Trophoblast cell (in vitro differentiated cells and primary cell): ENCODE results near the gene CAPN3.

Source experiments
- DNase-seq, 2 donors: peaks; one replicate each; pipeline ENCODE4 v3.0.0-alpha.2; 2016
- H2AFZ ChIP-seq: 2 replicates; pipeline ENCODE4 v1.6.1; 2013; ENCODE audit warnings: low read length, moderate library complexity, mild to moderate bottlenecking; ENCODE audit not compliant: insufficient read depth, poor library complexity
- H2AK5ac ChIP-seq: 2 replicates; pipeline ENCODE4 v1.6.1; 2013; ENCODE audit warnings: mild to moderate bottlenecking, low read length
- H2BK120ac ChIP-seq: 2 replicates; pipeline ENCODE4 v1.6.1; 2013; ENCODE audit warnings: low read length, mild to moderate bottlenecking, moderate library complexity; ENCODE audit not compliant: insufficient read depth, poor library complexity
- H2BK12ac ChIP-seq: 2 replicates; pipeline ENCODE4 v1.6.1; 2013; ENCODE audit warnings: mild to moderate bottlenecking, low read length, moderate library complexity
- H2BK5ac ChIP-seq: 2 replicates; pipeline ENCODE4 v1.6.1; 2013; ENCODE audit warnings: low read length, low read depth, moderate library complexity, mild to moderate bottlenecking; ENCODE audit not compliant: poor library complexity
- H3K14ac ChIP-seq: 2 replicates; pipeline ENCODE4 v1.6.1; 2013; ENCODE audit warnings: mild to moderate bottlenecking, low read length
- H3K18ac ChIP-seq: 2 replicates; pipeline ENCODE4 v1.6.1; 2013; ENCODE audit warnings: mild to moderate bottlenecking, low read length
- H3K23ac ChIP-seq: 2 replicates; pipeline ENCODE4 v1.6.1; 2013; ENCODE audit warnings: low read length
- H3K27ac ChIP-seq: 2 replicates; pipeline ENCODE4 v1.5.1; 2013; ENCODE audit warnings: low read depth, mild to moderate bottlenecking, inconsistent platforms, low read length, moderate library complexity
- H3K27me3 ChIP-seq: 2 replicates; pipeline ENCODE4 v1.6.1; 2013; ENCODE audit warnings: inconsistent platforms, mild to moderate bottlenecking, low read length, moderate library complexity; ENCODE audit not compliant: insufficient read depth
- H3K36me3 ChIP-seq, 2 experiments: 1 replicate in 1 of 2; 2 replicates in 1 of 2; pipeline ENCODE4 v1.6.1; 2013; ENCODE audit warnings: low read length in 2 of 2, mild to moderate bottlenecking in 2 of 2, moderate library complexity in 1 of 2; ENCODE audit not compliant: insufficient read depth in 2 of 2, control insufficient read depth in 1 of 2
- H3K4ac ChIP-seq: 2 replicates; pipeline ENCODE4 v1.6.1; 2013; ENCODE audit warnings: low read depth, mild to moderate bottlenecking, low read length, moderate library complexity
- H3K4me1 ChIP-seq, 2 experiments: 1 replicate in 1 of 2; 2 replicates in 1 of 2; pipeline ENCODE4 v1.6.1; 2013; ENCODE audit warnings: low read length in 2 of 2, mild to moderate bottlenecking in 2 of 2, moderate library complexity in 1 of 2; ENCODE audit not compliant: insufficient read depth in 2 of 2, control insufficient read depth in 1 of 2
- H3K4me2 ChIP-seq: 2 replicates; pipeline ENCODE4 v1.6.1; 2013; ENCODE audit warnings: inconsistent platforms, mild to moderate bottlenecking, low read length, moderate library complexity
- H3K4me3 ChIP-seq: 2 replicates; pipeline ENCODE4 v1.5.1; 2013; ENCODE audit warnings: mild to moderate bottlenecking, low read depth, low read length, inconsistent platforms
- H3K79me1 ChIP-seq: one replicate; pipeline ENCODE4 v1.6.1; 2013; ENCODE audit warnings: low read length
- H3K79me2 ChIP-seq: 2 replicates; pipeline ENCODE4 v1.6.1; 2013; ENCODE audit warnings: low read length, mild to moderate bottlenecking; ENCODE audit not compliant: control insufficient read depth, insufficient read depth, poor library complexity
- H3K9ac ChIP-seq: 2 replicates; pipeline ENCODE4 v1.6.1; 2013; ENCODE audit warnings: mild to moderate bottlenecking, low read length
- H3K9me3 ChIP-seq: 2 replicates; pipeline ENCODE4 v1.6.1; 2013; ENCODE audit warnings: low read depth, mild to moderate bottlenecking, control low read depth, inconsistent platforms, low read length; ENCODE audit not compliant: insufficient read depth
- H4K12ac ChIP-seq: 2 replicates; pipeline ENCODE4 v1.6.1; 2013; ENCODE audit warnings: low read depth, mild to moderate bottlenecking, low read length, moderate library complexity
- H4K8ac ChIP-seq: 2 replicates; pipeline ENCODE4 v1.6.1; 2013; ENCODE audit warnings: low read depth, mild to moderate bottlenecking, low read length, moderate library complexity
- H4K91ac ChIP-seq: one replicate; pipeline ENCODE4 v1.6.1; 2013; ENCODE audit warnings: low read depth, mild to moderate bottlenecking, low read length, moderate library complexity
- WGBS: extraction: QIAGEN DNeasy Blood & Tissue Kit; methylation state at CpG from one replicate; pipeline ENCODE4 v1.1.7; 2013; ENCODE audit warnings: missing lambda C conversion rate; ENCODE audit not compliant: insufficient read length, insufficient coverage; ENCODE audit errors: extremely low coverage; 5-methylcytosine and 5-hydroxymethylcytosine counted together

CAPN3 gene

GRCh38 chr15:42449770-42450424 lies 90.6 kb downstream of the CAPN3 start:
- Histone ChIP-seq H3K18ac (no peak overlapping the region), H2BK12ac (no peak overlapping the region), H4K91ac (no peak overlapping the region), H3K27me3 (no peaks in the 10 kb centered on the region), H3K79me2 (no peaks in the 10 kb centered on the region), H3K4ac (no peak overlapping the region), H3K4me2 (no peak overlapping the region), H3K27ac (no peak overlapping the region), H3K4me1 (no peaks in the 10 kb centered on the region), H2AK5ac (no peak overlapping the region), H3K36me3 (peaks cover 4 to 26% of the 10 kb centered on the region in 2 experiments), H3K4me3 (no peak overlapping the region), H2BK120ac (no peak overlapping the region), H2BK5ac (no peak overlapping the region), H4K8ac (no peak overlapping the region), H3K23ac (no peak overlapping the region), H3K9me3 (no peaks in the 10 kb centered on the region), H2AFZ (no peak overlapping the region), H4K12ac (no peak overlapping the region), H3K79me1 (no peaks in the 10 kb centered on the region), H3K14ac (no peak overlapping the region), H3K9ac (no peak overlapping the region)
- no CpG with 5 or more reads among the region's 13 CpGs for WGBS
- DNase-seq, result no peak

- WGBS, result no CpG with 5 or more reads among the region's 4 CpGs
- Histone ChIP-seq H3K4me2 (no peak overlapping the region), H3K79me2 (no peaks in the 10 kb centered on the region), H3K14ac (no peak overlapping the region), H2AFZ (no peak overlapping the region), H3K4ac (no peak overlapping the region), H2BK12ac (no peak overlapping the region), H3K36me3 (peaks cover 4 to 26% of the 10 kb centered on the region in 2 experiments), H2BK5ac (no peak overlapping the region), H2BK120ac (no peak overlapping the region), H3K18ac (no peak overlapping the region), H3K4me1 (no peaks in the 10 kb centered on the region), H3K4me3 (no peak overlapping the region), H4K12ac (no peak overlapping the region), H3K23ac (no peak overlapping the region), H3K27ac (no peak overlapping the region), H4K91ac (no peak overlapping the region), H3K27me3 (no peaks in the 10 kb centered on the region), H3K9me3 (no peaks in the 10 kb centered on the region), H3K9ac (no peak overlapping the region), H2AK5ac (no peak overlapping the region), H4K8ac (no peak overlapping the region), H3K79me1 (no peaks in the 10 kb centered on the region)
- DNase-seq, result no peak
Observed at GRCh38 chr15:42450425-42450790, 91.1 kb downstream of the CAPN3 start.

GRCh38 chr15:42453826-42454225 lies 94.5 kb downstream of the CAPN3 start:
- H3K14ac ChIP-seq, result no peak overlapping the region
- H3K18ac ChIP-seq, result no peak overlapping the region
- H3K4me2 ChIP-seq, result no peak overlapping the region
- no peak overlapping the region for H4K91ac ChIP-seq
- no peaks in the 10 kb centered on the region for H3K27me3 ChIP-seq
- no peak overlapping the region for H3K4ac ChIP-seq
- no peak overlapping the region for H2AFZ ChIP-seq
- no peak overlapping the region for H2AK5ac ChIP-seq
- no peaks in the 10 kb centered on the region for H3K9me3 ChIP-seq
- no CpG with 5 or more reads among the region's 3 CpGs for WGBS
- no peaks in the 10 kb centered on the region for H3K79me2 ChIP-seq
- H2BK12ac ChIP-seq, result no peak overlapping the region
- no peak overlapping the region for H3K9ac ChIP-seq
- H3K23ac ChIP-seq, result no peak overlapping the region
- no peak overlapping the region for H2BK120ac ChIP-seq
- no peak overlapping the region for H4K12ac ChIP-seq
- H3K79me1 ChIP-seq, result no peaks in the 10 kb centered on the region
- H3K27ac ChIP-seq, result no peak overlapping the region
- H3K36me3 ChIP-seq, result peaks cover 2 to 16% of the 10 kb centered on the region in 2 experiments
- no peak overlapping the region for H3K4me3 ChIP-seq
- DNase-seq, result no peak
- no peak overlapping the region for H4K8ac ChIP-seq
- H3K4me1 ChIP-seq, result peaks cover 0 to 6% of the 10 kb centered on the region in 2 experiments
- H2BK5ac ChIP-seq, result no peak overlapping the region

GRCh38 chr15:42456531-42456930 lies 97.2 kb downstream of the CAPN3 start:
- H3K4ac ChIP-seq, result no peak overlapping the region
- no peak overlapping the region for H4K12ac ChIP-seq
- no peak overlapping the region for H4K8ac ChIP-seq
- H2AK5ac ChIP-seq, result no peak overlapping the region
- H3K4me2 ChIP-seq, result no peak overlapping the region
- H4K91ac ChIP-seq, result no peak overlapping the region
- H3K18ac ChIP-seq, result no peak overlapping the region
- H3K79me1 ChIP-seq, result no peaks in the 10 kb centered on the region
- H3K9ac ChIP-seq, result no peak overlapping the region
- no peak overlapping the region for H2BK5ac ChIP-seq
- no peak overlapping the region for H3K14ac ChIP-seq
- peaks cover 0 to 2% of the 10 kb centered on the region in 2 experiments for H3K36me3 ChIP-seq
- H2BK12ac ChIP-seq, result no peak overlapping the region
- no peaks in the 10 kb centered on the region for H3K9me3 ChIP-seq
- DNase-seq, result no peak
- H3K27ac ChIP-seq, result no peak overlapping the region
- H3K79me2 ChIP-seq, result no peaks in the 10 kb centered on the region
- H3K23ac ChIP-seq, result no peak overlapping the region
- H3K4me3 ChIP-seq, result no peak overlapping the region
- H3K27me3 ChIP-seq, result no peaks in the 10 kb centered on the region
- no peak overlapping the region for H2BK120ac ChIP-seq
- no peak overlapping the region for H2AFZ ChIP-seq
- H3K4me1 ChIP-seq, result peaks cover 0 to 6% of the 10 kb centered on the region in 2 experiments
